NCI-H2107 treated with DMSO at 0.1 percent for 48 hours (cell line): ENCODE measurements around the gene NLGN4X.
A peak's percentile ranks its signal among the peaks of the same experiment; 100 is the strongest.
"Not testable (repeated sequence)": the region's sequence is repeated elsewhere in the genome, so short reads cannot be mapped to it uniquely, and the experiment has no call there.

Source experiments
- DNase-seq: peaks from one replicate; lab custom pipeline; 2025; ENCODE audit not compliant: unreplicated experiment; lab: John Stamatoyannopoulos, UW

Gene NLGN4X

DNA sequence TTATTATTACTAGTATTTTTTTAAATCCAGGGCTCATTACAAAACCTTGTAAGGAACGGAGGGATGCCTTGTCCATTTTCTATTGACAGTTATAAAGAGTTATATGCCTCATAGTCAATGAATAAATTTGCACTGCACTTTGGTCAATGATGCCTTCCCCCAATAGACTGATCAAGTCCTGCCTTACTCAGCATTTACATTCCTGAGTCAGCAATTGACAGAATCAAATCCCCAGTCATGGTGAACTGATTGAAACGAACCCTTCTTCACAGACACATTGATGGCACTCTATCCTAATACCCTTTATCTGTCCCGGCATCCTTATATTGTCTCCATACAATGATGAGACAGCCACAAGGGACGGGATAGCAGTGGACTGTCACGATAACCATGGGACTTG, 213.2 kb downstream of the NLGN4X start:
- DNase-seq, result no peak

DNA sequence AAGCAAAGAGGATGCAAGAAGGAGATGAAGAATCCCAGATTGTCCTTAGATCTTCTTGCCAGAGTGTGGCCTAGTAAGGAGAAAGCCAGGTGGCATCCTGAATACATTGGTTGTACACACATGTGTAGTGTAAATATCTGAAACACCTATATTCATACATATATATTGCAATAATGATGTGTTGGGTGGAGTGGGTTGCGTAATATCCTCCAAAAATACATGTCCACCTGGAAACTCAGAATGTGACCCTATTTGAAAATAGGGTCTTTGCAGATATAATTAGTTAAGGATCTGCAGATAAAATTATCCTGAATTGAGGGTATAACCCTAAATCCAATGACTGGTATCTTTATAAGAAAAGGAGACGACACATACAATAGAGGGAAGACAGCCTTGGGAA, 216.3 kb downstream of the NLGN4X start:
- no peak for DNase-seq

GRCh38 chrX:6005856-6006255, 222.8 kb downstream of the NLGN4X start:
- no peak for DNase-seq

GRCh38 chrX:6004529-6004928, 224.1 kb downstream of the NLGN4X start:
- no peak for DNase-seq

GRCh38 chrX:6002056-6002455, 226.6 kb downstream of the NLGN4X start:
- peak; percentile 1 for DNase-seq

DNA sequence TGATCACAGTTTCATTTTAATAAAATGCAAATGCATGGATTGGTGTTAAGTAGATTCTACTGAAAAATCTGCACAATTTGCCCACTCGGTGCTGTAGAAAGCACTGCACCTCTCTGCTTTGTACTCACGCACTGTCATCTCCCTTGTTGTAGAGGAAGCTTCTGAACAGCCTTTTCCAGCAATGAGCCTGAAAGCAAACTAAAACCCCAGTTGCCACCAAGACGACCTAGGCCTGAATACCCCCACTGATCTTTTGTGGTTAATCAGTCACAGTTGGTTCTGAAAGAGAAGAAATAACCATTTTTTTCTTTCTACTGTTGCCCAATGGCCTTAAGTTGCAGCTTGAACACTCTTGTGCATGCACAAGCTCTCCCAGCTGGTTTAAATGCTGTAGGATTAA, 229.8 kb downstream of the NLGN4X start:
- no peak for DNase-seq

GRCh38 chrX:5998456-5998855, 230.2 kb downstream of the NLGN4X start:
- DNase-seq, result no peak

DNA sequence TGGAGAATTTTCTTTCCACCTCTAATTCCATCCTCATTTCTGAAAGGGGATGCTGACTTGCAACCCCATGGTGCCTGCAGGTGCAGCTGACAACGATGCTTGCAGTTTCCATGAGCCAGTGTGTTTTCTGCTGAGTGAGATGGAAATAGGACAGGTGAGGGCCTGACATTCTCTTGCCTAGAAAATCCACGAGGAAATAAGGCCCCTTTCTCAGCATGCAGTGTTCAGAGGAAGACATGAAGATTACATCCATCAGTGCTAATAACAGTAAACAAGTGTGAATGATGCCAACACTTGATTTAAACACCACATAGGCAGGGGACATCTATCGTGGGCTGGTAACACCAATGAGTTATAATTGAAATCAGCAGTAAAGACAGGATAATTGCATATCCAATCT, 237.3 kb downstream of the NLGN4X start:
- DNase-seq, result no peak

DNA sequence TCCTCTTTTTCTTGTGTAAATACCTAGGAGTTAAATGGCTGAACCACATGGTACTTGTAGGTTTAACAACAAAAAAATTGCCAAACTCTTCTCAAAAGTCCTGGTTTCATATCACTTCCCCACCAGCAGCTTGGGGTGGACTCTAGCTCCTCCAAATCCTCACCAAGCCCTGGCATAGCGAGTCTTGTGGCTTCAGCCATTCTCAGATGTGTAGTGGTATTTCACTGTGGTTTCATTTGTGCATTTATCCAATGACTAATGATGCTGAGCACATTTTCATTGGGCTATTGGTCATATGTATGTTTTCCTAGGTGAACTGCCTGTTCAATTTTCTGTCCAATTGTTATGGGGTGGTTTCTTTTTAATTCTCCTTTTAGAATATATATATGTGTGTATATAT, 249.3 kb downstream of the NLGN4X start:
- DNase-seq, result no peak

DNA sequence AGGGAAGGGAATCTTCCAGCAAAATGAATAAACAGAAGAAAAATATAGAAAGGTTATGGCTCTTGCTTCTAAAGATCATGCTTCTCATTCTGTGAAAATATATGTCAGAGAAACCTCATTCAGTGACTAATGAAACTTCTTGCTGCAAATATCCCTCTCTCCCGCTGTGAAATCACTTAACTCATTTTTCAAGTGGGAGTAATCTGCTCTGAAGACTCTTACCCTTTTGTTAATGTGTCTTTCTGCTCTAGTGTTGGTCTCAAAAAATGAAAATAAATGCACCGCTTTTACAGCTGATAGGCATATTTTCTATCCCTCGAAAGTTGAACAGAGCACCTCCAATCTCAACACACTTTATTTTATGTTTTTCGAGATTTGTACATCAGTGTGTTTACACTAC, 252.3 kb downstream of the NLGN4X start:
- DNase-seq, result peak; percentile 17

DNA sequence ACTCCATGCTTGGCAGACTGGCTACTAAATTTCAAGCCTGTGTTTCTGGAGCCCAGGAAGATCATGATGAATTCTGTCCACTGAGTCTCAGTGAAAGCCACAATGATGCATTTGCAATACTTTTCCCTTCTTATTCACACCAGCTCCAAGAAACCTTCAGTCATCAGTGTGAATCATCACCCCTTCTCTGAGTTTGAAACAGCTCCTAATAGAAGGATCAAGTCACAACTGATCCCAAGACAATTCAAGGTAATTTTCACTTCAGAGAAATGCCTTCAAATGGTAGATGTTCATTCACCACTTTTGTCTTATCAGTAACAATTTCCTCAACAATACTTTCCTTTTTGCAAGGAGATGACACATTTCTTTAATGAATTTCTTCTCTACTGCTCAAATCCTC, 257.4 kb downstream of the NLGN4X start:
- DNase-seq, result no peak

- DNase-seq, result no peak
Observed at GRCh38 chrX:5965406-5965805, 263.3 kb downstream of the NLGN4X start.

DNA sequence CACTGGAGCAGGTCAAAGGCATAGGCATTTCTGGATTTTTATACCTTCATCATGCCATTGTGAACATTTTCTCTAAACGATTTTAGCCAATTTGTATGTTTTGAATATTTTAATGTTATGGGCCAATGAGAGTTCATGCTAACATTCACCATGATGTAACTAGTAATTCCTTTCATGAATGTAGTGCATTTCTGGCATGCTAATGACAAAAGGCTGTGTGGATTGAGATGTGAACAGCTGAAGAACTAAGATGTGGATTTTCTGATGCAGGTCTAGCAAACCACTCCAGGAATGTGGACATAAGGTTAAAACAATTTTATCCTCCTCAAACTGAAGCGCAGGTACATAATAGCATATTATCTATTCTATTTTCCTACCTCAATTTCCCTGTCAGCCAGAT, 269.4 kb downstream of the NLGN4X start:
- DNase-seq, result no peak

DNA sequence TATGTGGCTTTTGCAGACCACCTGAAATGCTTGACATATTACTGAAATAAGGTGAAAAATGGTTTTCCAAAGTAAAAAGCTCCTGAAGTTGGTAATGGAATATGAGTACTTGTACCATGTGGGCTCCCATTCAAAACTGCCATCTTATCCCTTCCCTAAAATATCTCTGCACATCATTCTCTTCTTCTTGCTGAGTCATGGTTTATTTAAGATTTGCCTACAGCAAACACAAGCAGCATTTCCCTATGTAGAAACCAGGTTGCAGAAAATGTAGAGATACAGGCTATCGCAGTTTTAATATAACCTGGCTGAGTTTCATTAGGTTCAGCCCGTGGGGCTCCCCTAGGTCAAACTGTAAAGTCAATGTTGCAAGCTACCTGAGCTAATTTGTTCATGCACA, 270.1 kb downstream of the NLGN4X start:
- DNase-seq, result no peak

DNA sequence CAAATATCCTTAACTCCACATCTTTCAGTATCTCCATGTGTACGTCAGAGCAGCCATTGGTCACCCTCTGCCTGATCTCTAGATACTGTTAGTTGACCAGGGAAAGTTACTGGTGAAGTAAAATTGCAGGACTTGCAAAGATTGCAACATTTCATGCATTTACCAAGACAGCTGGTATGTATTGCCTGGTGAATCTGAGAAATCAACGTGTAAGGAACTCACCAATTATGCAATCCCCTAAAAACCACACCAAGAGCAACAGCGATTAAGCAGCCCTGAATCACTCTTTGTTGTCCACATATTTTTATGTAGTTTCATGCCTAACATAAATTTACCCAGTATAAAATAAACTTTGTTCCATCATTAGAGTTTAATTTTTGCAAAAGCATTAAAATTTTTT, 271.2 kb downstream of the NLGN4X start:
- DNase-seq, result no peak

DNA sequence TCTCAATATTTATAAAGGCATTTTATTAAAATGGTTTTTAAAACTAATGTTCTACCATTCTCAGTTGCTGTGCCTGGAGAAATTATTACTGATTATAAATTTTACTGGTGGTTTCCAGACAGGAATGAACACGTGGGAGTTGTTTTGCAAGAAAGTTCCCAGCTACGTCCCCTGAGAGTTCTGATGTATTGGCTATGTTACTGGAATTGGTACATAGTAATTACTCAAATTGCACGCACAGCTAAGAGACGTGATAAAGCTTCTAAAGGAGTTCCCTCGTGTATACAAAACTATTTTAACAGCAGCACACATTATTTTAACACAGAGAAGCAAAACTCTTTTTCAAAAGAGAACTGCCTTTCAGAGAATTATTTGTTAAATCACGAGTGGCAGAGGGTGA, 292.2 kb downstream of the NLGN4X start:
- DNase-seq, result no peak

DNA sequence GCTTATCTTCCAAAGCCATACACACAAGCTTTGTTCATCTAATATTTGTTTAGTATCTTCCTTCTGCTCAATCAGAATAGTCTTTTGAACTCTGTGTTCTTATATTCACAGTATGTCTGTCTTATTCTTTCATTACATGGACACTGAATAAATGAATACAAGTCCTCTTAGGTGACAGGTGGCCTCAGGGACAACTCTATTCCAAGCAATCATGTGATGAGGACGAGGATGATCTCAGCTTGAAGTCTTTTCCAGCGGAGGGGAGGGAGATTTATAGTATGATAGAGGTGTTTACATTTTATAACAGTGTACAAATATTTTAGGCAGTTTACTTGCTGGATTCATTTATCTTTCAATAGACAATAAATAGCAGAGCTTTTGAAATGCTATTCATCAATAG, 300.4 kb downstream of the NLGN4X start:
- DNase-seq, result no peak

DNA sequence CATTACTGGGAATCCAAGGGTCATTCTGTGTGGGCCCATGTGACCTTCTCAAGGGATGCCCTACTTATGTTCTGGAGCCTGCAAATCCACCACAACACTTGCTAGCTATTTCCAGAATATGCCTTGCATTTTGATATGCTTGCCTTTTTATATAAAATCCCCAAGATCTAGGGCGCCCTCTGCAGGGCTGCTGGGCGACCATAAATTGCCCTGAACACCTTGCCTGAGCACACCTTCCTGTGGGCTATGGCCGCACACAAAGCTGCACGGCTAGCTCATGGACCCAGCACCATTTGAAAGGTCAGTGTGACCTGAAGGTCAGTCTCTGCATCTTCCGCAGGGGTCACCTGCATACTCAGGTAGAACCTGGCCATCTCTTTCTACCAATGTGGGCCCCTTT, 311.7 kb downstream of the NLGN4X start:
- DNase-seq, result no peak

GRCh38 chrX:5915783-5916182, 312.9 kb downstream of the NLGN4X start:
- DNase-seq, result no peak

DNA sequence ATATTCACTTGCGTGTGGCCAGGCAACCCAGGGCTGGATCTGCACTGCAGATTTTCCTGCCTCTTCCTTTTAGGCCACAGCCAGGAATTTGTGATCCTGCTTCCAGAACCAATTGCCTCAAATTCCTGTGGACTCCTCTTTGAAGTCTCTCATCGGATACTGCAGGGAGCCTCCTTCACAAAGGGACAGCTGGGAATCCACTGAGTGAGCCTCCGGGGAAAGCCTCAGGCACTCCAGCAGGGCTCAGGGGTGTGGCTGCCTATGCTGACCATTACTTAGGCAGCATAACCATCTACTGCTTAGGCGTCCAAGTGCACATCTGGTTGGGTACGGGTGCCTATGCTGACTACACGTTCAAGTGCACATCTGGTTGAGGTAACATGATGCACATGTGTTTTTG, 321.5 kb downstream of the NLGN4X start:
- DNase-seq, result no peak

GRCh38 chrX:5903586-5904190, 325.0 kb downstream of the NLGN4X start:
- not testable (repeated sequence) for DNase-seq

DNA sequence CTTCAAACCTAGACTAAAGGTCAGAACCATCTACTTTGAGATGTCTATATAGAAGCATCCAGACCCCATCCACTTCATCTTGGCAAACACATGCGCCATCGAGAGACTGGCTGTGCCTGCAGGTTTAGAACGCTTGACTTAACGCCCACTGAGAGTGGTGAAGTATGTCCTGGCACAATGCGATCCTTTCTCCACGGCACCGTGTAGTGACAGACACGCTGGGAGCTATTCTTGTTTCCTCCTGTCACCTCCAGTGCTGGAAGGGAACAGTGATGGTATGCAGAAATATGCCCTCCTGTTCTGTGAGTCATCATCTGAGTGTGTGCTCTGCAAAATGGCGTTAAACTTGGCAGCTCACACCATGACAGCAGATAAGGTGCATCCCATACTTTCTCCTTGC, 330.2 kb downstream of the NLGN4X start:
- DNase-seq, result no peak

DNA sequence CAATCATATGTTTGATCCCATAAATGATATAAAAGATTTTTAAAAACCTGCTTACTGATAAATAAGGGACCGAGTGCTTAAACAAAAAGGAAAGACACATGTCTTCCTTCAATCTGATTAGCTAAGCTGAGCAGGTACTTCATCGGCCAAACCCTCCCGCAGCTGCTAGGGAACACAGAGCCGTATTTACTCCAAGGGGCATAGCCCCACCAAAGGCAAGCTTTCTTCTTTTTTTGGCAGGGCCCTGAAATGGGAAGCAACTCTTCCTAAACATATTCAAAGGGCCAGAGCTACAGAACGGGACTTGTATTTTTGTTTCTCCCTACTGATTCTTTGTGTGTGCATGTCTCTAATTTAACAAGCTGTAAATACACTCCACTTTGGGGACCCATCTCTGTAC, 337.3 kb downstream of the NLGN4X start:
- no peak for DNase-seq
